Measurements from ENCODE around the gene AFF3.

- no peak for TF ChIP-seq CTCF (conservative IDR thresholded peaks at IDR 0.05 in 1 of 2, IDR thresholded peaks at IDR 0.05 in 1 of 2; ENCODE audit: extremely low read depth in 1 of 2, insufficient read depth in 1 of 2, low read depth in 1 of 2, low read length in 2 of 2)
- no peak for TF ChIP-seq EZH2 (IDR thresholded peaks at IDR 0.05; ENCODE audit: borderline replicate concordance, low read length)
Measured at GRCh38 chr2:99509387-99509786, 633.0 kb downstream of the AFF3 start.

All from mammary epithelial cell (primary cell).